AG04450 (cell line): ENCODE data around the gene VWA1. TPM values are rescaled to one million over a fixed set of nuclear protein-coding genes. Genes with fewer than 3 reads are reported as not detected.
"Not testable (repeated sequence)": the region's sequence is repeated elsewhere in the genome, so short reads cannot be mapped to it uniquely, and the experiment has no call there.

Source experiments
- CTCF ChIA-PET: fragments of 300-600, 350-600 bp; formaldehyde crosslinking; extraction: SDS; loops from one replicate; lab custom pipeline; 2022; ENCODE audit warnings: antibody characterized with exemption, inconsistent platforms; lab: Charles Lee
- POLR2A ChIA-PET: fragments of 350-600 bp; formaldehyde crosslinking; extraction: SDS; loops from one replicate; lab custom pipeline; 2021; ENCODE audit warnings: antibody characterized with exemption, inconsistent platforms; lab: Yijun Ruan, JAX
- DNase-seq: peaks from one replicate; pipeline ENCODE4 v3.0.0-alpha.2; 2011; ENCODE audit warnings: low read depth, low spot score
- H3K27ac ChIP-seq: one replicate; pipeline ENCODE4 v1.5.1; 2012; ENCODE audit warnings: low read depth, low read length, control low read depth
- H3K27me3 ChIP-seq: one replicate; pipeline ENCODE4 v1.6.0; 2012; ENCODE audit warnings: low read length; ENCODE audit not compliant: control insufficient read depth, insufficient read depth
- H3K4me3 ChIP-seq: 2 replicates; pipeline ENCODE4 v1.5.1; 2011; ENCODE audit warnings: mild to moderate bottlenecking, low read depth, low read length, control low read depth
- H3K9me3 ChIP-seq: 2 replicates; pipeline ENCODE4 v1.5.1; 2012; ENCODE audit warnings: low read length; ENCODE audit not compliant: control insufficient read depth, insufficient read depth
- polyA plus RNA-seq: library from polyadenylated mRNA; depleted of rRNA; stranded (reverse); fragments of >200 nt; gene quantifications from 2 replicates; pipeline ENCODE4 v1.2.3, GENCODE V29; 2011
- TF ChIP-seq, protein P1 (sequence below): IDR thresholded peaks from 2 replicates; pipeline ENCODE4 v1.5.1; 2011; ENCODE audit warnings: low read depth, low read length, control low read depth, inconsistent platforms

Gene VWA1
- polyA plus RNA-seq, 1 experiment = 3.9 TPM

DNA sequence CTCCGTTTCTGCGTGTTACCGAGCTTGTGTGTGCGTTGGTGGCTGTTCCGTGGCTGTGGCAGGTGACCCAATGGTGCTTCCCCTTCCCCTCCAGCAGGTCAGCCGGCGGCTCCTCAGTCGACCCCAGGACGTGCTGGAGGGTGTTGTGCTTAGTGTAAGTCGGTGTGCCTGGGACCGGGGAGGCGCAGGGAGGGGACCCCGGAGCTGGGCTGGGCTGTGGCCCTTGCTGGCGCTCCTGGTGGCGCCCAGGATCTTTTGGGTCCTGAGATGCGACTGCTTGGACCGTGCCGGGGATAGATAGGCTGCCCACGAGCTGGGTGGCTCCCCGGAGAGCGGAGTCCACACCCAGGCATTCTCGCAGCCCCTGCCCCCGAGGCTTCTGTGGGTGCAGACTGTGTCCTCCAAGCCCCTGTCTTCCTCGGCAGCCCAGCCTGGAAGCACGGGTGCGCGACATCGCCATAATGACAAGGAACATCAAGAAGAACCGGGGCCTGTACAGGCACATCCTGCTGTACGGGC is 19.9 kb downstream of the VWA1 start:
- ChIA-PET POLR2A (no interaction called here), CTCF (no interaction called here)
- H3K27me3 ChIP-seq = no peaks in the 10 kb centered on the region
- DNase-seq = no peak
- H3K4me3 ChIP-seq = no peak overlapping the region
- no peaks in the 10 kb centered on the region; the same call in 1 of the 2 replicates for H3K9me3 ChIP-seq
- TF ChIP-seq, protein P1, sequence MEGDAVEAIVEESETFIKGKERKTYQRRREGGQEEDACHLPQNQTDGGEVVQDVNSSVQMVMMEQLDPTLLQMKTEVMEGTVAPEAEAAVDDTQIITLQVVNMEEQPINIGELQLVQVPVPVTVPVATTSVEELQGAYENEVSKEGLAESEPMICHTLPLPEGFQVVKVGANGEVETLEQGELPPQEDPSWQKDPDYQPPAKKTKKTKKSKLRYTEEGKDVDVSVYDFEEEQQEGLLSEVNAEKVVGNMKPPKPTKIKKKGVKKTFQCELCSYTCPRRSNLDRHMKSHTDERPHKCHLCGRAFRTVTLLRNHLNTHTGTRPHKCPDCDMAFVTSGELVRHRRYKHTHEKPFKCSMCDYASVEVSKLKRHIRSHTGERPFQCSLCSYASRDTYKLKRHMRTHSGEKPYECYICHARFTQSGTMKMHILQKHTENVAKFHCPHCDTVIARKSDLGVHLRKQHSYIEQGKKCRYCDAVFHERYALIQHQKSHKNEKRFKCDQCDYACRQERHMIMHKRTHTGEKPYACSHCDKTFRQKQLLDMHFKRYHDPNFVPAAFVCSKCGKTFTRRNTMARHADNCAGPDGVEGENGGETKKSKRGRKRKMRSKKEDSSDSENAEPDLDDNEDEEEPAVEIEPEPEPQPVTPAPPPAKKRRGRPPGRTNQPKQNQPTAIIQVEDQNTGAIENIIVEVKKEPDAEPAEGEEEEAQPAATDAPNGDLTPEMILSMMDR = no peak
- no peak overlapping the region for H3K27ac ChIP-seq

DNA sequence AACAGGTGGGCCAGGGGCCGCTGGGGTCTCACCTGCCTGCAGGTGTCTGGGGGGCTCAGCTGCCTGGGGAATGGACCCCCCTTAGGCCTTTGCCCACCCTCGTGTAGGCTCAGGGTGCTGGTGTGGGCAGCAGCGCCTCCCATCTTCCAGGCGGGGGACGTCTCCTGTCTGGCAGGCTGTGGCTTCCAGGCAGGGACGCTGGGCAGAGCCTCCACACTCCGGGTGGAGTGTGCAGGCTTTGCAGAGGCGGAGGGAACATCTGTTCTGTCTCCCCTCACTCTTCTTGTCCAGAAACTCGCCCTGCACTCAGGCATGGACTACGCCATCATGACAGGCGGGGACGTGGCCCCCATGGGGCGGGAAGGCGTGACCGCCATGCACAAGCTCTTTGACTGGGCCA is 20.4 kb downstream of the VWA1 start:
- DNase-seq, H3K4me3 ChIP-seq, CTCF ChIA-PET, POLR2A ChIA-PET, H3K9me3 ChIP-seq, H3K27ac ChIP-seq, H3K27me3 ChIP-seq: not testable (repeated sequence)

DNA sequence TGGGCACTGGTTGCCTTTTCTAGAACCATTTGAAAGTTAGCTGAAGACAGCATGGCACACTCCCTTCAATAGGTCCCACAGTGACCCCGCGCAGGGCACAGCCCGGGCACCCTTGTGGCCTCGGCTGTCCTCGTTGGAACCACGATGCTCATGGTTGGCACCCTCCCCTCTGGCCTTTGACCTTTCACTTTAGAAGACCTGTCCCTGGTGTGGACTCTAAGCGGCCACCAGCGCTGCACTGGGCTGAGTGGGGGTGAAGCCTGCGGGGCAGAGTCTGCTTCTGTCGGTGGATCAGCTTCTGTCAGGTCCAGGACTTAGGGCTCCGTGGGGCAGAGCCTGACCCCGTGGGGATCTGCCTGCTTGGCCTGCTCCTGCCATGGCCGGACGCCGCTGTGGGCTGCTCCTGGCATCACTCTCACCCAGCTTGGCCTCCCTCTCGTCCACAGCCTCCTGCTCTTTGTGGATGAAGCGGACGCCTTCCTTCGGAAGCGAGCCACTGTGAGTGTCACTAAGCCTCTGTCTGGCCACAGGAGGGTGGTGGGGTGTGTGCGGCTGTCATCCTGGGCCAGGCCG is 21.3 kb downstream of the VWA1 start:
- H3K27me3 ChIP-seq, DNase-seq, H3K4me3 ChIP-seq, H3K9me3 ChIP-seq, CTCF ChIA-PET, H3K27ac ChIP-seq, POLR2A ChIA-PET: not testable (repeated sequence)

DNA sequence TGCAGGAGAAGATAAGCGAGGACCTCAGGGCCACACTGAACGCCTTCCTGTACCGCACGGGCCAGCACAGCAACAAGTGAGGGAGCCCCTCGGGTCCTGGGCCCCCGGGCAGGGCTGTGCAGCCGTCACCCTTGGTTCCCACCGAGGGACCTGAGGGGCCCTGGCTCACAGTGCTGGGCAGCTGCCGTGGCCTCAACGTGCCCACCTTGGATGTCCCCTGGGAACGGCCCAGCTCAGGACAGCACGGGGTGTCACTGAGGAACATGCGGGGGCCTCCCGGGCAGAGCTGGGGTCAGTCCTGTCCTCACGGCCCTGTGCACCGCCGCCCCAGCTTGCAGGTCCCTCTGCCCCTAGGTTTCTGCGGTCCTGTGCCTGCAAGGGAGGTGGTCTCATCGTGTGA is 23.7 kb downstream of the VWA1 start:
- POLR2A ChIA-PET, H3K27ac ChIP-seq, H3K4me3 ChIP-seq, DNase-seq, H3K9me3 ChIP-seq, CTCF ChIA-PET, H3K27me3 ChIP-seq: not testable (repeated sequence)

DNA sequence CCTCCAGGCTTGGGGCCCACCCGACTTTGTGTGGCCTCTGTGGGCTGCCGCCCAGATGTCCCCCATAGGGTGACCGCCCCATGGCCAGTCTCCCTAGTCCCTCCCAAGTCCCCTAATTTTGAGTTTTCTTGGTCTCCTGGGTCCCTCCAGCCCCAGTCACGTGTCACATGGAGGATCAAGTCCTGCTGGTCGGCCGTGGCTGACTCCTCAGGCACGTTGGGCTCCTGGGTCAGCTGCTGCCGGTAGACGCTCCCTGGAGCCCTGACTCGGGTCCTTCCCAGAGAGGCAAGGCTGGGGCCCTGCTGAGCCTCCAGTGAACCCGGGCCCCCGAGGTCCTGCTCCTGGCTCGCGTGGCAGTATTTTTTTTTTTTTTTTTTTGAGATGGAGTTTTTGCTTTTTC is 24.2 kb downstream of the VWA1 start:
- POLR2A ChIA-PET, CTCF ChIA-PET: not testable (repeated sequence)

DNA sequence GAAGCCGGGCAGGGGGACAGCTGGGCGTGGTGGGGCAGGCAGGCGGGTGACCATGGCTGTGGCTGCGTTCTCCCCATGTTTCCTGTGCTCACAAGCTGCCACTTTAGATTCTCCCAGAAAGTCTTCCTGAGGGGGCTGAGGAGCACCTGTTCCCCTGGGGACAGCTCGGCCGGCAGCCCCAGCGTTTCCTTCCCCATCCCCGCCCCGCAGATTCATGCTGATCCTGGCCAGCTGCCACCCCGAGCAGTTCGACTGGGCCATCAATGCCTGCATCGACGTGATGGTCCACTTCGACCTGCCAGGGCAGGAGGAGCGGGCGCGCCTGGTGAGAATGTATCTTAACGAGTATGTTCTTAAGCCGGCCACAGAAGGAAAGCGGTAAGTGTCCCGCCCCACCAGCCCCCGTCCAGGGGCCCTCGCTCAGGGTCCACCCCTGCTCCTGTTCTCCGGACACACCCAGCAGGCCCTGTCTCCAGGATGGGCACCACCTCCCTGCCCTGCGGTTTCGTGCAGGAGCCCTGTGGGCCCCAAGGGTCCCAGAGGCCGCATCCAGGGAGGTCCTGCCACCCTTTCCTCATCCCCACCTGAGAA is 25.1 kb downstream of the VWA1 start:
- H3K9me3 ChIP-seq = no peaks in the 10 kb centered on the region
- no peak overlapping the region for H3K4me3 ChIP-seq
- ChIA-PET POLR2A (no interaction called here), CTCF (no interaction called here)
- TF ChIP-seq, protein P1 = no peak
- DNase-seq = no peak
- H3K27ac ChIP-seq = no peak overlapping the region
- H3K27me3 ChIP-seq = no peaks in the 10 kb centered on the region

More for the DNA sequence above, 24.2 kb downstream of the VWA1 start:
- H3K4me3 ChIP-seq, H3K27ac ChIP-seq, DNase-seq, H3K9me3 ChIP-seq, H3K27me3 ChIP-seq: not testable (repeated sequence)

DNA sequence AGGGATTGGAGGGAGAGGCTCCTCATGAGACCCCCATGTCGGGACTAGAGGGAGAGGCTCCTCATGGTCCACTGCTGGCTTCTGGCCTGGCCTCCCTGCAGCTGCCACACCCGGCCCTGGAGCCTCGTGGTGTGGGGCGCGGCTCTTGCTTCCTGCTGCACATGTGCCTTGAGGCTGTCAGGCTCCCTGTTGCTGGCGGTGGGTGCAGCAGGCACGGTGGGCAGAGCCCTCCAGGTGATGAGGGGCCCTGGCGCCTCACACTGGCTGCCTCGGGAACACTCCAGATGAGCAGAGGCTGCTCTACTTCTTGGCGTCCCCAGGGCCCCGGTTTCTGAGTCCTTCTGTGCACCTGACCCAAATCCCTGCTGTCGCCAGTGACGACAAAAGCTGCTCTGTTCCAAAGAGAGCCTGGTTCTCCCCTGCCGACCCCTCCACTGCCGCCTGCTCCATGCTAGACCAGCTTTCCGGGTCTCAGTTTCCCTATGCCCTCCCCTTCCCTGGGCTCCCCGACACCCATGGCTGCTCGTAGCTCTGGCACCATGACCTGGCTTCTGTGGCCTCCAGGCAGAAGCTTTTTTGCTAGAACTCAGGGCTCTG is 26.3 kb downstream of the VWA1 start:
- ChIA-PET POLR2A (no interaction called here), CTCF (no interaction called here)
- TF ChIP-seq, protein P1 = no peak
- H3K9me3 ChIP-seq = no peaks in the 10 kb centered on the region
- no peak for DNase-seq
- H3K27me3 ChIP-seq = no peaks in the 10 kb centered on the region
- no peak overlapping the region for H3K27ac ChIP-seq
- no peak overlapping the region for H3K4me3 ChIP-seq
